HS-5 (cell line): ENCODE results near the gene AICDA.
"Not testable (repeated sequence)": the region's sequence is repeated elsewhere in the genome, so short reads cannot be mapped to it uniquely, and the experiment has no call there.

Experiments used
- DNase-seq: peaks from one replicate; pipeline ENCODE4 v3.0.0-alpha.2; 2012; ENCODE audit warnings: low read depth

AICDA gene

DNA sequence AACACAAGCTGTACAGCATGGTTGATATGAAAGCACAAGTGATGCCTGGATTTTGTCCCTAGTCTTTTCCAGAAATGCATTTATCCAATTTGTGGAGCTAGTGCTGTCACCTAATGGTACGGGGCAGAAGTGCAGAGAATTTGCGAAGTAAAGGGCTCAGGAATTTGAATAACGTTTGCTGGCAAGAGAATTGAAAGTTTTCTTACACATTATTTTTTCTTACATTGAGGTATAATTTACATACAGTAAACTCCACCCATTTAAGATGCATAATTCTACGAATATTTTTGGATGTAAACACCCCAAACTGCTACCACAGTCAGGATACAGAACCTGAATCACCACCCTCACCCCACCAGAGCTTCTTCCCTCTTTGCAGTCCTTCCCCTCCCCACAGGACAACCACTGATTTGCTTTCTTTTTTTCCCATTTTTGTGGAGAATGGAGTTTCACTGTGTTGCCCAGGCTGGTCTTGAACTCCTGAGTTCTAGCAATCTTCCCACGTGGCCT, 3.5 kb downstream of the AICDA start:
- DNase-seq = no peak

DNA sequence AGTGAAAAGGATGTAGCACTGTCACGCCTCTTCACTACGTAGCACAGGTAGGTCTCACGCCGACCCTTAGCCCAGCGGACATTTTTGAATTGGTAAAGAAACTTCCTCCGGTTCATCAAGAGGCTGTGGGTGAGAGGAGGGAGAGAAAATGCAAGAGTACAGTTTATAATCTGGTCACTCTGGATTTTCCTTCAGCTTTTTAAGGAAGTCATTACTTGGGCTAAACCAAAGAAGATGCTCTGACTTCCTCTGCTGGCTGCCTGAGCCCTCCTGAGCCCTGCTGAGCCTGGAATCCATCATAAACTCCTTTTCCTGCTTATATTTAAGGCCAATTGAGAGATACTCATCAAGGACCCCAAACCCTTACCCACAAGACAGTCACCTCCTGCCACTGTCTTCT, 5.8 kb downstream of the AICDA start:
- DNase-seq = no peak

DNA sequence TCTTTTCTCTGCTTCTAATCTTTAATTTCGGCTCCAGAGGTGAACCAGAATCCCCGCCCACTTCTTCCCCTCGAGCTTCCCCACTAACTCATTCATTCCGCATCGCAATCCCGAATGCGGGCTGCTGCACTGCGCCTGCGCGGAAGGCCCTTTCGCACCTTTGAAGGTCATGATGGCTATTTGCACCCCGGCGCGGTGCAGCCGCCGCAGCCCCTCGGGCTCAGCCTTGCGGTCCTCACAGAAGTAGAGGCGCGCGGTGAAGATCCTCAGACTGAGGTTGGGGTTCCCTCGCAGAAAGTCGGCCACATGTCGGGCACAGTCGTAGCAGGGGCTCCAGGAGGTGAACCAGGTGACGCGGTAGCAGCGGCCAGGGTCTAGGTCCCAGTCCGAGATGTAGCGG, 7.6 kb downstream of the AICDA start:
- DNase-seq = no peak

DNA sequence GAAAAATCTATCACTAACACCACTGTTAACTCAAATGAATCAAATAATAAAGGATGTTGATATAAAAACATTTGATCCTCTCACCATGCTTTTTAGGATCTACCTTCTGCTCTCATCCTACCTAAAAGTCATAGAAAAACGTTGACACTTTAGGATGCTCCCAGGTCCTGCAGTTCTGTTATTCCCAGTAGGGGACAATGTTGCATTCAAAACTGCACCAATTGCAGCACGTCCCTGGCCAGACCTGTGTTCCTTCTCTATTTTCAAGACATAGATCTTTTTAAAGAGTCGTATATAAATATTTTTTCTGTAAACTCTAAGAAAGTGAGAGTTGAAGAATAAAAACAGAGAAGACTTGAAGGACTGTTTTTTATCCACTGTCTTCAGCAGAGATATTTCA, 8.8 kb downstream of the AICDA start:
- DNase-seq = no peak

DNA sequence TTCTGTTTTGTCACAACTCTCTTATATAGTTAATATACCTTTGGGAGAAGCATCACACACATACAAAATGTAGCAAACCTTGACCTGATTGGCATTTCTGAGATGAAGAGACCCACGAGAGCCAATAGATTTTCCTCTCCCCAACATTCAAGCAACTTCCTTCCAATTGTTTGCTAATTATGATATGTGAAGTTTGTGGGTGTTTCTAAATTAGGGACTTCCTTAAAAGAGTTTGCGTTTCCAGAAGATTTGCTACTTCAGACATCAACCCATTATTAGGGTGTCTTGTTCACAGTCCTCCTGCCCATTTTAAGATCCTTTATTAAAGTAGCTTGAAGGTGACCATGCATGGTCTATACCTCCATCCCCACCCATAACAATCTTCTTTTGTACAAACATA, 9.4 kb downstream of the AICDA start:
- no peak for DNase-seq

DNA sequence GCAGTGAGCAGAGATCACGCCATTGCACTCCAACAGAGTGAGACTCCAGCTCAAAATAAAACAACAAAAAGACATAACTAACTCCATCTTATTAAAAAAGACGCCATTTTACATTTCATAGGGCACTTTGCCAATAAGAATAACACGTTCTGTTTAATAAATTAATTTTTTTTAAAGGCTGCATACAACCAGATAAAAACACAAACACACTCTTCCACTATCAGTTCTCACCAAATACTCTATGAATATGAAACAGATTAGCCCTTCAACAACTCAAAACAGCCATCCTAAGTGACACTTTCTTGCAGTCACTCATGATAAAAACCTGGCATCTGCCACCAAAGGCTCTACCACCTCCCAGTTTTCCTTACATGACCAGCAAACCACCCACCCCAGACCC, 16.1 kb downstream of the AICDA start:
- no peak for DNase-seq

DNA sequence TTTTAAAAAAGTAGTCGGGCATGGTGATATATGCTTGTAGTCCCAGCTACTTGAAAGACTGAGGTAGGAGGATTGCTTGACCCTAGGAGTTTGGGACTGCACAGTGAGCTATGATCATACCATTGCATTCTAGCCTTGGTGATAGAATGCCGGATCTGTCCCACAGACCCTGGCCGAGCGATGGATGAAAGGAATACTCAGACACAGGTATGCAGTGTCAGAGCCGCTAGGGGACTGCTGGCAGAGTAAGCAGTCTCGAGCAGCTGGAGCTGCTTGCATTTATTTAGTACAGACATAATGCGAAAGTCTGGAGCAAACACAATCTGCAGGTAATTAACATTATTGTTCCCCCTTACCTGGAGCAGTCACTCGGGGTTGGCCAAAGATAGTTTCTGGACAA, 18.6 kb downstream of the AICDA start:
- no peak for DNase-seq

DNA sequence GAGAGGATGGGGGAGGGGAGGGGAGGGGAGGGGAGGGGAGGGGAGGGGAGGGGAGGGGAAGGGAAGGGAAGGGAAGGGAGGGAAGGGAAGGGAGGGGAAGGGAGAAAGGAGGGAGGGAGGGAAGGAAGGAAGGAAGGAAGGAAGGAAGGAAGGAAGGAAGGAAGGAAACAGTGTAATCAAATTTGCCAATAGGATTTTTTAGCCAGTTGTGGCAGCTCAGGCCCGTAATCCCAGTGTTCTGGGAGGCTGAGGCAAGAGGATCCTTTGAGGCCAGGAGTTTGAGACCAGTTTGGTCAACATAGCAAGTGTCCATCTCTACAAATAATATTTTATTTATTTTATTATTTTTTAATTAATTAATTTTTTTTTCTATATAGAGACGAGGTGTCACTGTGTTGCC, 19.4 kb downstream of the AICDA start:
- DNase-seq = no peak

DNA sequence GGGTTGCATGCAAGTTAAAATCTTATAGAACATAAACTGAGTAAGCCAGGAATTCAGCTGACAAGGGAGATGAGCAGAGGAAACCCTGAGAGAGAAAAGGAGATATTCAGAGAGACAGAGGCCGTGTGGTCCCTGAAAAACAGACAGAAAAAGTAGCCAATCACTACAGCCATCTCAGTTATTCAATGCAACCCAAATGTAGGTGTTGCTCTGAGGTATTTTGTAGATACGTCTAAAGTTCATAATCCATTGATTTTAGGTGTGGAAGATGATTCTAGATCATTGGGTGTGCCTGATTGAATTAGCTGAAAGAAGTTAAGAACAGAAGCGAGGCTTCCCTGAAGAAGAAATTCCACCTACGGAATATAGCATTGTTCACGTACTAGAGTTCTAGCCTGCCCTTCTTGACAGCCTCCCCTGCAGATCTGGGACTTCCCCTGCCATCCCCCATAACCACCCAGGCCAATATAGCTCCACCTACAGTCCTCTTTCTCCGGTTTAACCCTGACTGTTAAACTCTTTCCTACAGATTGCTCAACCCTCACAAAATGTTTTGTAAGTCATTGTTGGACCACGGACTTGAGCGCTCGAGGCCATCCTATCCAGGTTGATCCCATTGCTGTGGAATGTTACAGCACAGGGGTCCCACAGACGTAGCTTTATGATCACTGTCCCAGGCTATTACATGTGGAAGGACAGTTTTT, 21.7 kb downstream of the AICDA start:
- DNase-seq = no peak

DNA sequence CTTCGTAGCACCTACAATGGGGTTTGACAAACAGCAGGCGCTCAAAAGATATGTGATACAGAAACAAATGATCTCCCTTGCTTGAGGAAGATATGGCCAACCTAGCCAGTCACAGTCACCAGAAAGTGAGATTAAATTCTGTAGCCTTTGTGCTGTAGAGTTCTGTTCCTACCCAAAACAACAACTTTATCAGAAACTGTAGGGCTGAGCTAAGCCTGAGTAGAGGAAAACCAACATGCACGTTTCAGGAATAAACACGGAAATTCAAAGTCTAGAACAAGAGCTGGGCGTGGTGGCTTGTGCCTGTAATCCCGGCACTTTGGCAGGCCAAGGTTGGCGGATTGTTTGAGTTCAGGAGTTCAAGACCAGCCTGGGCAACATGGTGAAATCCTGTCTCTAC, 23.0 kb downstream of the AICDA start:
- no peak for DNase-seq

DNA sequence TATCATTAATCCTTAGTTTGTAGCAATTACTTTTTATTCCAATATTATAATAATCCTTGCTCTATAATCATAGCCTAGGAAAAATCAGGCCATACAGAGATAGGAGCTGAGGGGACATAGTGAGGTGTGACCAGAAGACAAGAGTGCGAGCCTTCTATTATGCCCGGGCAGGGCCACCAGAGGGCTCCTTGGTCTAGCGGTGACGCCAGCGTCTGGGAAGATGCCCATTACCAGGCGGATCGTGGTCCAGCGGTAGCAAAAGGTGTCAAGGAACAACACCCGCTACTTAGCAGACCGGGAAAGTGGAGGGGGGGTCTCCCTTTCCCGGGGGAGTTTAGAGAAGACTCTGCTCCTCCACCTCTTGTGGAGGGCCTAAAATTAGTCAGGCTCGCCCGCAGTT, 28.2 kb downstream of the AICDA start:
- not testable (repeated sequence) for DNase-seq

DNA sequence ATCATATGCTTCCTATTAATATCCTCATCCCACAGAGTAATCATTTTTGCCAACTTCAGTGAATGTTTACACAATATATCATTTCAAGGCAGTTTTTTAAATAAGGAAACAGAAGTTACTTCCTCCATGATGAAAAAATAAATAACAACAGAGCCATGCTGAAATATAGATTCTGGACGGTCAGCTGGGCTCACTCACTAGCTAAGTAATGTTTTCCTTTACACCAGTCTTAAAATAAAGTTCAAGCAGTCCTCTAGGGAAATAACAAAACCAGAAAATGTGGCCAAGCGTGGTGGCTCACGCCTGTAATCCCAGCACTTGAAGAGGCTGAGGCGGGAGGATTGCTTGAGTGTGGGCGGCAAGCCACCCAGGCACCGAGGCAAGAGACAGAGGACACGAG, 28.7 kb downstream of the AICDA start:
- no peak for DNase-seq

DNA sequence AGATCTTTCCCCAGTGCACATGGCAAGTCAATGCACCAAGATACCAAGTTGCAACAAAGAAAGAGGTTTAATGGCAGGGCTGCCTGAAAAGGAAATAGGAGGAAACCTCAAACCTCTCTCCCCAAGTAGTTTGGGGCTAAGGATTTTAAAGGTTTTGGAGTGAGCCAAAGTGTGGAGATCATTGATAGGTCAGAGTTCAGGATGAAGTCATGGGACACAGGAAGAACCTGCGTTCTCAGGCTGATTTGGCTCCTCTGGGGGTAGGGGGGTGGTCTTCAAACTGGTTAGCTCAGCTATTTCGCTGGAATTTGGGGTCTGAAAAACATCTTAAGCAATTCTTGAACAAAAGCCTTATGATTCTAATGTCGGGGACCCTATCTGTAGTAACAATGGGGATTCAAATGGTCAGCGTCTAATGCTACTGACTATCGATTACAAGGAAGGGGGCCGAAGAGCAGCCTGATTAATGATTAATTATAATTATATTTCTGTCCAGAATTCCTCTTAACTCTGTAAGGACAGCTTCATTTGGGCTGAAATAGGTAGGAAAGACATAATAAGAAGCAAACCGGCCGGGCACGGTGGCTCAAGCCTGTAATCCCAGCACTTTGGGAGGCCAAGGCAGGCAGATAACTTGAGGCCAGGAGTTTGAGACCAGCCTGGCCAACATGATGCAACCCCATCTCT, 31.4 kb downstream of the AICDA start:
- no peak for DNase-seq

DNA sequence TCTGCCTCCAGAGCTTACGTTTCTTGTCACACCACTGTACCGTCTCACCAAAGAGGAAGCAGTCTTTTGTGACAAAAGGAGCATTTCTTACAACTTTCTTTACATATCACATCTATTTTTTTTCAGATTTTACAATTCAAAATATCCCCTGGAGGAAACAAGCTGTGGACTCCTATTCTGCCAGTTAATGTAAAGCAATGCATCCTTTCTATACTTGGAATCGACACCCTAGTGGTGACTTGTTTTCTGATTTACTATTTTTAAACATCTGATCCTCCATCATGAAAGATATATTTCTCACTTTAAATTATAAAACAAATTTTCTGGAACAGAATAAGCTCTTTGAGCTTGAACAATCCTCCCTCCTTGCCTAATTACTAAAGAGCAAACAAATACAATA, 34.8 kb downstream of the AICDA start:
- DNase-seq = no peak

DNA sequence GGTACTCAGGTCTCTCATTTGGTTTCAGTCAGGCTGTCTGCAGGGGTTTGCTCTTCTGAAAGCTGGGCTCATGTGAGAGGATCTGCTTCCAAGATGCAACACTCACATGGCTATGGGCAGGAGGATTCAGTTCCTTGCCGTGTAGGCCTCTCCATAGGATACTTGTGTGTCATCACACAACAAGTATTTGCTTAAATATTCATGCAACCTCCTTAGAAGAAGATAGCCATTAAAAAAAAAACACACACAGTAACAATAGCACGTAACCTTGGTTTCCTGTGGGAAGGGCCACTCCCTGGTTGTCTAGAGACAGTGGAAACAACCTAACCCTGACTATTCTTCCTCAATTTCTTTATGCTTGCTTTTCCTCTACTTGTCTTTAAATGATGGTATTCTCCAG, 40.2 kb downstream of the AICDA start:
- no peak for DNase-seq

DNA sequence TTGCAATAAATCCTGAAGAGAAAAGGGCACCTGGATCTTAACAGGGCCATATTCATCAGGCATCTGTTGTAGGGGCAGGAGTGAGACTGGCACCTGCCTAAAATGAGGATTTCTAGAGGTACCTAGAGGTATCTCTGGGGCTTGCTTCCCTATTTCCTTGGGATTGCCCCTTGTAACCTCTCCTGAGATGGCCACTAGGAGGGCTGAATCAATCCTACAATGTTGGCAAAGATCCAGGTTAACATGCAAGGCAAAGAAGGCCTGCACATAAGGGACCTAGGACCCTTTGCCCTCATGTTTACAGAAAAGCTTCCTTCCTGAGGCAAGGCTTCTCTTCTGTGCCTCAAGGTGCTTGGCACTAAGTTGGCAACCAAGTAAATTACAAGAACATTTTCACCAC, 46.1 kb downstream of the AICDA start:
- no peak for DNase-seq

DNA sequence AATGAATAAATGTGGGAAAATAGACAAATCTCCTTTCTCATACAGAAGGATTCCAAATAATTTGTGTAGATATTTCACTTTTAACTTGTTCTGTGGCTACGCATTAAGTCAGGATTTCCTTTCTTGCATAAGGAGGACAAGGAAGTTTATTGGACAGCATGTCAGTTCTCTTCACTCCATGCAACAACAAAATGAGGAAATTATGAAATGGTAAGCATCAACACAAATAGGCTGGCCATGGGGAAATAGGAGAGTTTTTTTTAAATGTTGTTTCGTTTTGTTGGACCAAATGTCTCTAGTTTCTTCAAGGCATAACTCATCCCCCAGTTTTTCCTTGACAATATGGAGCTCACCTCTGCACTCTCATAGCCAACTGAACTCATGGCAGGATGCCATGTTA, 46.6 kb downstream of the AICDA start:
- DNase-seq = not testable (repeated sequence)

DNA sequence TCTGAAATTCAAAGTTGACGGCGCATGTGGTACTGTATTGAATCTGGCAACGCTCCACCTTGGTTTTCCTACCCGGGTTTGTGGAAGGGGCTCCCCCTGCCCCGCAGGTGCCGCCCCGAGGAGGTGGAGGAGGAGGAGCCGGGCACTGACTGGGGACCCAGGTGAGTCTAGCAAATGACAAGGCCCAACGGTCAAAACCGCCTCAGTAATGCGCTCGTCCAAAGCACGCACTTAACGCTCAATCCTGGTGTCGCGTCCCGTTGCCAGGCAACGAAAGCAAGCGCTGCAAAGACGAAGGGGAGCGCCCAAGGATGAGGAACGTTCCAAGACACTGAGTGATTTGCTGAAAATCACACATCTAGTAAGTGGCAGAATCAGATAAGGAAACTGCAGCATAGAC, 48.0 kb downstream of the AICDA start:
- DNase-seq = no peak

DNA sequence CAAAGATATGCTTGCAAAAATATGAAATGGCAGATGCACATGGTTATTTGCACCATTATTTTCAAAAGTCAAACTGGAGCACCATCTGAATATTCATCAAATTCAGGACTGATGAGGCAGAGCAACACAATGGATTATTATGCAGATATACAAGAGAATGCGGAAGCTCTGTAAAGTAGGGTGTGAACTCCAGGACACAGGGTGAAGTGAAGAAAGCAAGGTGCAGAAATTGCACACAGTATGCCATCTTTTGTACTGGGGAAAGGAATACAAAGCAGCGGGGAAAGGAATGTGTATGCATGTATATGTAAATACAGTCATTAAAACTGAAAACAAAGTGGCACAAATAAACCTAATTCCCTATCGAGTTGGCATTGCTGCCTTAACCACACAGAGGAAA, 49.3 kb downstream of the AICDA start:
- DNase-seq = no peak

DNA sequence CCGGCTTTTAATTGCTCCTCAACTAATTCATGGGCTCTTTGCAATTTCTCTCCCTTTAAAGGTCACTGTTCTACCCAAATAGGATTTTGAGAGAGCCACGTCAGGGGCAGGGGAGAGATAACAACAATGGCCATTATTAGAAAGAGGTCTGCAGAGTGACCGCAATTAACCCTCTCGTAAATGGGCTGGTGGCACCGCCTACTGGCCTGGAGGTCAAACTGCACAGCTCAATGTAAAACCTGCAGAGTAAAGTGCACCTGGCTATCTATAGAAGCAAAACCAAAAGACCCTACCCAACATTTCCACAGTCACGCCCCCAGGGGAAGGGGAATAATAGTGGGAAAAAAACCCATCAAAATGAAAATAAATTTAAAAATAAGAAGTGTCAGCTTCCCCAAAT, 50.3 kb downstream of the AICDA start:
- DNase-seq = no peak

DNA sequence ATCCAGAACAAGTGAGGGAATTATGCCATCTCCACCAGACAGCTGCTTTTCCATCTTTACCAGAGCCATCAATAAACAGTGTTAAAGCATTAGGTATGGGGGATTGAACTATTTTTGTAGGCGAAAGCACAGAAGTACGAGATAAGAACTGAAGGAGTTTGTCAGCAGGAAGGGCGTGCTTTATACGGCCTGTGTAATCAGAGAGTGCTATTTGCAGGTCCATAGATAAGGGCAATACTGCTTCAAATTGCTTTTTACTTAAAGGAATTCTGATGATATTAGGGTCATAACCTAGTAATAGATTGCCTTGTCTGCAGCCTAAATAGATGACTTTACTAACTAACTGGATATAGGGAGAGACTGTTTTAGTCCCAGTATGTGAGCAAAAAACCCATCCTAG, 51.6 kb downstream of the AICDA start:
- DNase-seq = no peak

DNA sequence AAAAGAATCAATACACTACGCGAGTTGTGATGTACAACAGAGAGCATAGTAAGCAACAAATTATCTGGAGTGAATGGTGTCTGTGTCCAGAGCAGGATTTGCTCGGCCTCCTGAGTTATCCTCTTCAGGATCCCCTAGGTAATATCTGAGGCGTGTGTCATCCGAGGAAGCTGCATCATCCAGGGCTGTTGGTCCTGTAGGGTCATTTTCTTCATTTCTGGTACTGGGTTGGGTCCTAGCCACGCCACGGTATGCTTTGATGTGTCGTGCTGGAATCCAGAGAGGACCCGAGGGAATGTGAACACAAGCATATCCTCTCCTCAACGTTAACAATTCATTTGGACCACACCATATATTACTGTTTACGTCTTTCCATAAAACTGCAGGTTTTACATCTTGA, 53.0 kb downstream of the AICDA start:
- DNase-seq = no peak

DNA sequence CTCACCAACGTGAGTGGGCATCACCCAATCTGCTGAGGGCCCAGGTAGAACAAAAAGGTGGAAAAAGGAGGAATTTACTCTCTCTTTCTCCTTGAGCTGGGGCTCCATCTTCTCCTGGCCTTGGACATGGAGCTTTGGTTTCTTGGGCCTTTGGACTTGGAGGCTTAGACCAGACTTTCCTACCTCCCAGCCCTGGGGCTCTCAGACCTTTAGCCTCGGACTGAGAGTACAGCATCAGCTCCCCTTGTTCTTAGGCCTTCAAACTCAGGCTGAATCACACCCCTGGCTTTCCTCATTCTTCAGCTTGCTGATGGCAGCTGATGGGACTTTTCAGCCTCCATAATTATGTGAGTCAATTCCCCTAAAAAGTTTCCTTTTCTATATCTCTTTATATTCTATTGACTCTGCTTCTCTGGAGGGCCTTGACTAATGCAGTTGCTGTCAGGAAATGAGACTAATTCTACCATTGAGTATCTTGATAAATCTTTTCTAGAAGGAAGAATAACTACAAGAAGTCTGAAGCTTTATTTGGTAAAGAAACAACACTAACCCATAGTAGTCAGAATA, 56.0 kb downstream of the AICDA start:
- no peak for DNase-seq
